ENCODE data around the gene PUS10. TPM values are rescaled to one million over a fixed set of nuclear protein-coding genes. Genes with fewer than 3 reads are reported as not detected.
"Not testable (repeated sequence)": the region's sequence is repeated elsewhere in the genome, so short reads cannot be mapped to it uniquely, and the experiment has no call there.

PUS10 gene
- polyA plus RNA-seq, 1 donor (not counting 4 experiments of a cell fraction or from before 2014, with no cell fraction given) = 4.8 TPM

DNA sequence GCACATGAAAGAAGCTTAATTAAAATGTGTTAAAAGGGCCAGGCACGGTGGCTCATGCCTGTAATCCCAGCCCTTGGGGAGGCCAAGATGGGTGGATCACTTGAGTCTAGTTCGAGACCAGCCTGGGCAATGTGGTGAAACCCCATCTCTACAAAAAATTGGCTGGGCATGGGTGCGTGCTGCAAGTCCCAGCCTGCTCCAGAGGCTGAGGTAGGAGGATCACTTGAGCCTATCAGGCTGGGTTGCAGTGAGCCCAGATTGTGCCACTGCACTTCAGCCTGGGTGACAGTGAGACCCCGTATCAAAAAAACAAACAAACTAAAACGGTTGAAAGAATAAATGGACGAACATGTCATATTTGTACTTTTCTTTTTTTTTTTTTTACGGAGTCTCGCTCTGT is 110.7 kb downstream of the PUS10 start:
- TF ChIP-seq EZH2 (IDR thresholded peaks at IDR 0.05; ENCODE audit: low read length) = no peak
- TF ChIP-seq CTCF (optimal IDR thresholded peaks at IDR 0.05 in 1 of 3, IDR thresholded peaks at IDR 0.05 in 1 of 3, conservative IDR thresholded peaks at IDR 0.05 in 1 of 3; ENCODE audit: extremely low read depth in 1 of 3, insufficient read depth in 2 of 3, low read length in 3 of 3) = no peak
- H3K36me3 ChIP-seq (ENCODE audit: control insufficient read depth in 2 of 2, extremely low read depth in 1 of 2, insufficient read depth in 2 of 2, low read length in 2 of 2) = peaks cover 0 to 4% of the 10 kb centered on the region in 2 experiments
- H3K9me1 ChIP-seq (ENCODE audit: control insufficient read depth, extremely low read depth, insufficient read depth, low read length) = no peaks in the 10 kb centered on the region
- peaks cover 2% of the 10 kb centered on the region for H3K4me1 ChIP-seq (ENCODE audit: control insufficient read depth, extremely low read depth, insufficient read depth, low read length)
- H3K79me2 ChIP-seq (ENCODE audit: control insufficient read depth, insufficient read depth, low read length) = no peaks in the 10 kb centered on the region
- no peak for DNase-seq (ENCODE audit: low read depth, low spot score)
- H3K4me2 ChIP-seq (ENCODE audit: control insufficient read depth, extremely low read depth, insufficient read depth, low read depth, low read length) = no peak overlapping the region
- dilution Hi-C loops (cut with MboI; ENCODE audit: extremely low pct_ligation_motif_present, low sequenced_read_pairs) = no loop called here
- H3K4me3 ChIP-seq (ENCODE audit: control insufficient read depth in 2 of 3, extremely low read depth in 1 of 3, insufficient read depth in 2 of 3, low read depth in 1 of 3, low read length in 3 of 3) = no peak overlapping the region
- no peak for FAIRE-seq
- H3K9me3 ChIP-seq (ENCODE audit: control insufficient read depth, low read depth, low read length) = no peaks in the 10 kb centered on the region
- no peak overlapping the region for H2AFZ ChIP-seq (ENCODE audit: control insufficient read depth, low read length)
- no peak overlapping the region for H3K27ac ChIP-seq (ENCODE audit: control insufficient read depth, insufficient read depth, low read length)
- no peaks in the 10 kb centered on the region for H4K20me1 ChIP-seq (ENCODE audit: control insufficient read depth, extremely low read depth, insufficient read depth, low read length)
- H3K9ac ChIP-seq (ENCODE audit: control insufficient read depth, extremely low read depth, insufficient read depth, low read length) = no peak overlapping the region
- no peaks in the 10 kb centered on the region for H3K27me3 ChIP-seq (ENCODE audit: control insufficient read depth, extremely low read depth, insufficient read depth, low read length)

DNA sequence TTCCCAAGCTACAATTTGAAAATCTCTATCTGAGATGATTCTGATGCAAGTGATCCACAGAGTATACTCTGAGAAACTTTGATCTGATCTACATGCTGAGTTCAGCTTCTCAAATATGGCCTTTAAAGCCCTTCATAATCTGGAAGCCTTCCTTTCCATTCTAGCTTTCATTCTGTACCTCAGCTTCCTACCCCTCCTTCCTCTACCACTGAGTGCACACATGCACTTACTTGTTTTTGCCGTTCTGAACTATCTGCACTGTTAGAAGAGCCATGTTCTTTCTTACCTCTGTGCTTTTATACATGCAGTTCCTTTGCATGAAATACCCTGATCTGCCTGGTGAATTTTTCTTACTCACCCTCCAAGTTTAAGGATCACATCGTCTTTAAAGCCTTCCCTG is 111.7 kb downstream of the PUS10 start:
- H3K79me2 ChIP-seq (ENCODE audit: control insufficient read depth, insufficient read depth, low read length) = no peaks in the 10 kb centered on the region
- H3K9me1 ChIP-seq (ENCODE audit: control insufficient read depth, extremely low read depth, insufficient read depth, low read length) = no peaks in the 10 kb centered on the region
- no peak for TF ChIP-seq EZH2 (IDR thresholded peaks at IDR 0.05; ENCODE audit: low read length)
- TF ChIP-seq CTCF (optimal IDR thresholded peaks at IDR 0.05 in 1 of 3, IDR thresholded peaks at IDR 0.05 in 1 of 3, conservative IDR thresholded peaks at IDR 0.05 in 1 of 3; ENCODE audit: extremely low read depth in 1 of 3, insufficient read depth in 2 of 3, low read length in 3 of 3) = no peak
- no peak overlapping the region for H3K9ac ChIP-seq (ENCODE audit: control insufficient read depth, extremely low read depth, insufficient read depth, low read length)
- FAIRE-seq (no peak), DNase-seq (ENCODE audit: low read depth, low spot score) (no peak)
- no peaks in the 10 kb centered on the region for H3K9me3 ChIP-seq (ENCODE audit: control insufficient read depth, low read depth, low read length)
- H3K27me3 ChIP-seq (ENCODE audit: control insufficient read depth, extremely low read depth, insufficient read depth, low read length) = no peaks in the 10 kb centered on the region
- peaks cover 2% of the 10 kb centered on the region for H3K4me1 ChIP-seq (ENCODE audit: control insufficient read depth, extremely low read depth, insufficient read depth, low read length)
- no peak overlapping the region for H2AFZ ChIP-seq (ENCODE audit: control insufficient read depth, low read length)
- no peak overlapping the region for H3K27ac ChIP-seq (ENCODE audit: control insufficient read depth, insufficient read depth, low read length)
- no peaks in the 10 kb centered on the region for H4K20me1 ChIP-seq (ENCODE audit: control insufficient read depth, extremely low read depth, insufficient read depth, low read length)
- no peak overlapping the region for H3K4me2 ChIP-seq (ENCODE audit: control insufficient read depth, extremely low read depth, insufficient read depth, low read depth, low read length)
- peaks cover 0 to 5% of the 10 kb centered on the region in 2 experiments for H3K36me3 ChIP-seq (ENCODE audit: control insufficient read depth in 2 of 2, extremely low read depth in 1 of 2, insufficient read depth in 2 of 2, low read length in 2 of 2)
- dilution Hi-C loops (cut with MboI; ENCODE audit: extremely low pct_ligation_motif_present, low sequenced_read_pairs) = no loop called here
- H3K4me3 ChIP-seq (ENCODE audit: control insufficient read depth in 2 of 3, extremely low read depth in 1 of 3, insufficient read depth in 2 of 3, low read depth in 1 of 3, low read length in 3 of 3) = no peak overlapping the region

- dilution Hi-C loops (cut with MboI; ENCODE audit: extremely low pct_ligation_motif_present, low sequenced_read_pairs) = not testable (repeated sequence)
Observed at GRCh38 chr2:60905867-60906266, 112.2 kb downstream of the PUS10 start.

DNA sequence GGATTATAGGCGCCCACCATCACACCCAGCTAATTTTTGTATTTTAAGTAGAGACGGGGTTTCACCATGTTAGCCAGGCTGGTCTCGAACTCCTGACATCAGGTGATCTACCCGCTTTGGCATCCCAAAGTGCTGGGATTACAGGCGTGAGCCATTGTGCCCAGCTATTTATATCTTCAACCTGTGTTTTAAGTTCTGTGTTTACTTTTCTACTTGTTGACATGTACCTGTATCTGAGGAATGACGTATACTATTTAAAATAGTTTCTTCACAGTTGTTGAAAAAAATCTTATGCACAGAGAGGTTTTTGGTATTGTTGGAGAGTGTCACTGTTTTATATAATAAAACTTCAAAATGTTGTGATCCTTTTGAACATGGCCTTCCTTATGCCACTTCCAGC is 116.8 kb downstream of the PUS10 start:
- H3K79me2 ChIP-seq (ENCODE audit: control insufficient read depth, insufficient read depth, low read length); H3K27me3 ChIP-seq (ENCODE audit: control insufficient read depth, extremely low read depth, insufficient read depth, low read length); H3K9me1 ChIP-seq (ENCODE audit: control insufficient read depth, extremely low read depth, insufficient read depth, low read length); FAIRE-seq; H2AFZ ChIP-seq (ENCODE audit: control insufficient read depth, low read length); H3K9me3 ChIP-seq (ENCODE audit: control insufficient read depth, low read depth, low read length); dilution Hi-C loops (cut with MboI; ENCODE audit: extremely low pct_ligation_motif_present, low sequenced_read_pairs); H3K27ac ChIP-seq (ENCODE audit: control insufficient read depth, insufficient read depth, low read length); DNase-seq (ENCODE audit: low read depth, low spot score); H4K20me1 ChIP-seq (ENCODE audit: control insufficient read depth, extremely low read depth, insufficient read depth, low read length); H3K4me2 ChIP-seq (ENCODE audit: control insufficient read depth, extremely low read depth, insufficient read depth, low read depth, low read length); H3K4me3 ChIP-seq (ENCODE audit: control insufficient read depth in 2 of 3, extremely low read depth in 1 of 3, insufficient read depth in 2 of 3, low read depth in 1 of 3, low read length in 3 of 3); H3K4me1 ChIP-seq (ENCODE audit: control insufficient read depth, extremely low read depth, insufficient read depth, low read length); H3K9ac ChIP-seq (ENCODE audit: control insufficient read depth, extremely low read depth, insufficient read depth, low read length): not testable (repeated sequence)
- peaks cover 8 to 10% of the 10 kb centered on the region in 2 experiments for H3K36me3 ChIP-seq (ENCODE audit: control insufficient read depth in 2 of 2, extremely low read depth in 1 of 2, insufficient read depth in 2 of 2, low read length in 2 of 2)

More at GRCh38 chr2:60905867-60906266, 112.2 kb downstream of the PUS10 start:
- not testable (repeated sequence) for H3K27ac ChIP-seq (ENCODE audit: control insufficient read depth, insufficient read depth, low read length); H3K9me3 ChIP-seq (ENCODE audit: control insufficient read depth, low read depth, low read length); H3K9me1 ChIP-seq (ENCODE audit: control insufficient read depth, extremely low read depth, insufficient read depth, low read length); H3K4me2 ChIP-seq (ENCODE audit: control insufficient read depth, extremely low read depth, insufficient read depth, low read depth, low read length); H3K79me2 ChIP-seq (ENCODE audit: control insufficient read depth, insufficient read depth, low read length); H3K9ac ChIP-seq (ENCODE audit: control insufficient read depth, extremely low read depth, insufficient read depth, low read length); H3K4me1 ChIP-seq (ENCODE audit: control insufficient read depth, extremely low read depth, insufficient read depth, low read length); H3K27me3 ChIP-seq (ENCODE audit: control insufficient read depth, extremely low read depth, insufficient read depth, low read length); DNase-seq (ENCODE audit: low read depth, low spot score); H2AFZ ChIP-seq (ENCODE audit: control insufficient read depth, low read length); FAIRE-seq; H4K20me1 ChIP-seq (ENCODE audit: control insufficient read depth, extremely low read depth, insufficient read depth, low read length); H3K4me3 ChIP-seq (ENCODE audit: control insufficient read depth in 2 of 3, extremely low read depth in 1 of 3, insufficient read depth in 2 of 3, low read depth in 1 of 3, low read length in 3 of 3); H3K36me3 ChIP-seq (ENCODE audit: control insufficient read depth in 2 of 2, extremely low read depth in 1 of 2, insufficient read depth in 2 of 2, low read length in 2 of 2)

Measured in keratinocyte (primary cell).